ENCODE results near the gene PHACTR2.

The PHACTR2 gene

GRCh38 chr6:143775336-143775735 is 97.6 kb downstream of the PHACTR2 start:
- Histone ChIP-seq H3K9me3 (ENCODE audit: insufficient read depth, low read length, severe bottlenecking) (no peaks in the 10 kb centered on the region), H3K27ac (ENCODE audit: low read length) (no peak overlapping the region), H3K9ac (ENCODE audit: low read depth, low read length) (no peak overlapping the region), H3K36me3 (ENCODE audit: insufficient read depth, low read length) (no peaks in the 10 kb centered on the region), H3K27me3 (ENCODE audit: insufficient read depth, low read length, poor library complexity) (peaks cover 7% of the 10 kb centered on the region), H3K4me1 (ENCODE audit: insufficient read depth, low read length) (no peaks in the 10 kb centered on the region), H4K20me1 (ENCODE audit: insufficient read depth, low read length) (no peaks in the 10 kb centered on the region), H3K4me2 (ENCODE audit: insufficient read depth, low read length) (no peak overlapping the region), H2AFZ (ENCODE audit: low read depth, low read length) (no peak overlapping the region), H3K4me3 (ENCODE audit: low read depth in 1 of 2, low read length in 2 of 2) (no peak overlapping the region), H3K79me2 (ENCODE audit: insufficient read depth, low read length) (no peaks in the 10 kb centered on the region)
- no peak for TF ChIP-seq EZH2 (IDR thresholded peaks at IDR 0.05; ENCODE audit: borderline replicate concordance, low read depth, low read length, severe bottlenecking)
- no peak for TF ChIP-seq CTCF (IDR thresholded peaks at IDR 0.05; ENCODE audit: borderline replicate concordance, extremely low read depth, low read length, poor library complexity, severe bottlenecking)
- DNase-seq (no peak), ATAC-seq (ENCODE audit: insufficient read depth, low read depth) (no peak)

- Histone ChIP-seq H3K4me2 (ENCODE audit: insufficient read depth, low read length) (no peak overlapping the region), H2AFZ (ENCODE audit: low read depth, low read length) (no peak overlapping the region), H3K36me3 (ENCODE audit: insufficient read depth, low read length) (no peaks in the 10 kb centered on the region), H3K9me3 (ENCODE audit: insufficient read depth, low read length, severe bottlenecking) (no peaks in the 10 kb centered on the region), H3K27ac (ENCODE audit: low read length) (no peak overlapping the region), H4K20me1 (ENCODE audit: insufficient read depth, low read length) (no peaks in the 10 kb centered on the region), H3K4me1 (ENCODE audit: insufficient read depth, low read length) (no peaks in the 10 kb centered on the region), H3K9ac (ENCODE audit: low read depth, low read length) (no peak overlapping the region), H3K79me2 (ENCODE audit: insufficient read depth, low read length) (no peaks in the 10 kb centered on the region), H3K27me3 (ENCODE audit: insufficient read depth, low read length, poor library complexity) (peaks cover 7% of the 10 kb centered on the region), H3K4me3 (ENCODE audit: low read depth in 1 of 2, low read length in 2 of 2) (no peak overlapping the region)
- DNase-seq: no peak
- ATAC-seq (ENCODE audit: insufficient read depth, low read depth): no peak
- TF ChIP-seq EZH2 (IDR thresholded peaks at IDR 0.05; ENCODE audit: borderline replicate concordance, low read depth, low read length, severe bottlenecking) (no peak), CTCF (IDR thresholded peaks at IDR 0.05; ENCODE audit: borderline replicate concordance, extremely low read depth, low read length, poor library complexity, severe bottlenecking) (no peak)
These were observed 101.2 kb downstream of the PHACTR2 start for GRCh38 chr6:143778926-143779325.

GRCh38 chr6:143782481-143782880 is 104.7 kb downstream of the PHACTR2 start:
- H3K4me1 ChIP-seq (ENCODE audit: insufficient read depth, low read length): no peaks in the 10 kb centered on the region
- DNase-seq (no peak), ATAC-seq (ENCODE audit: insufficient read depth, low read depth) (no peak)
- no peaks in the 10 kb centered on the region for H3K36me3 ChIP-seq (ENCODE audit: insufficient read depth, low read length)
- H4K20me1 ChIP-seq (ENCODE audit: insufficient read depth, low read length): no peaks in the 10 kb centered on the region
- peaks cover 2% of the 10 kb centered on the region for H3K9me3 ChIP-seq (ENCODE audit: insufficient read depth, low read length, severe bottlenecking)
- no peak overlapping the region for H3K4me2 ChIP-seq (ENCODE audit: insufficient read depth, low read length)
- H3K79me2 ChIP-seq (ENCODE audit: insufficient read depth, low read length): no peaks in the 10 kb centered on the region
- no peak overlapping the region for H2AFZ ChIP-seq (ENCODE audit: low read depth, low read length)
- H3K27ac ChIP-seq (ENCODE audit: low read length): no peak overlapping the region
- no peak overlapping the region for H3K4me3 ChIP-seq (ENCODE audit: low read depth in 1 of 2, low read length in 2 of 2)
- TF ChIP-seq EZH2 (IDR thresholded peaks at IDR 0.05; ENCODE audit: borderline replicate concordance, low read depth, low read length, severe bottlenecking): no peak
- TF ChIP-seq CTCF (IDR thresholded peaks at IDR 0.05; ENCODE audit: borderline replicate concordance, extremely low read depth, low read length, poor library complexity, severe bottlenecking): no peak
- no peaks in the 10 kb centered on the region for H3K27me3 ChIP-seq (ENCODE audit: insufficient read depth, low read length, poor library complexity)
- H3K9ac ChIP-seq (ENCODE audit: low read depth, low read length): no peak overlapping the region

- Histone ChIP-seq H3K9ac (ENCODE audit: low read depth, low read length) (no peak overlapping the region), H2AFZ (ENCODE audit: low read depth, low read length) (no peak overlapping the region), H3K27me3 (ENCODE audit: insufficient read depth, low read length, poor library complexity) (no peaks in the 10 kb centered on the region), H3K36me3 (ENCODE audit: insufficient read depth, low read length) (no peaks in the 10 kb centered on the region), H3K79me2 (ENCODE audit: insufficient read depth, low read length) (no peaks in the 10 kb centered on the region), H3K27ac (ENCODE audit: low read length) (no peak overlapping the region), H3K4me1 (ENCODE audit: insufficient read depth, low read length) (no peaks in the 10 kb centered on the region), H4K20me1 (ENCODE audit: insufficient read depth, low read length) (no peaks in the 10 kb centered on the region), H3K9me3 (ENCODE audit: insufficient read depth, low read length, severe bottlenecking) (peaks cover 2% of the 10 kb centered on the region), H3K4me2 (ENCODE audit: insufficient read depth, low read length) (no peak overlapping the region), H3K4me3 (ENCODE audit: low read depth in 1 of 2, low read length in 2 of 2) (no peak overlapping the region)
- no peak for TF ChIP-seq CTCF (IDR thresholded peaks at IDR 0.05; ENCODE audit: borderline replicate concordance, extremely low read depth, low read length, poor library complexity, severe bottlenecking)
- TF ChIP-seq EZH2 (IDR thresholded peaks at IDR 0.05; ENCODE audit: borderline replicate concordance, low read depth, low read length, severe bottlenecking): no peak
- DNase-seq: no peak
- no peak for ATAC-seq (ENCODE audit: insufficient read depth, low read depth)
These were observed 105.3 kb downstream of the PHACTR2 start for GRCh38 chr6:143783077-143783476.
